Endometrial microvascular endothelial cells (primary cell): ENCODE data around the gene RNF180. TPM values are rescaled to one million over a fixed set of nuclear protein-coding genes. Genes with fewer than 3 reads are reported as not detected.
"Not testable (repeated sequence)": the region's sequence is repeated elsewhere in the genome, so short reads cannot be mapped to it uniquely, and the experiment has no call there.

Source experiments
- in situ Hi-C: cut with HindIII; loops from 2 replicates; pipeline ENCODE4 v1.10.0; 2017; ENCODE audit warnings: low sequenced_read_pairs, low pct_unique_long_range_greater_than_20kb; ENCODE audit errors: inconsistent ontology term
- total RNA-seq: library from RNA; depleted of rRNA; stranded (reverse); fragments of >200 nt; gene quantifications from one replicate; pipeline ENCODE4 v1.2.3, GENCODE V29; 2015; ENCODE audit errors: inconsistent ontology term

Gene RNF180
- total RNA-seq, 1 donor from 2014 or later, result 1.7 TPM

DNA sequence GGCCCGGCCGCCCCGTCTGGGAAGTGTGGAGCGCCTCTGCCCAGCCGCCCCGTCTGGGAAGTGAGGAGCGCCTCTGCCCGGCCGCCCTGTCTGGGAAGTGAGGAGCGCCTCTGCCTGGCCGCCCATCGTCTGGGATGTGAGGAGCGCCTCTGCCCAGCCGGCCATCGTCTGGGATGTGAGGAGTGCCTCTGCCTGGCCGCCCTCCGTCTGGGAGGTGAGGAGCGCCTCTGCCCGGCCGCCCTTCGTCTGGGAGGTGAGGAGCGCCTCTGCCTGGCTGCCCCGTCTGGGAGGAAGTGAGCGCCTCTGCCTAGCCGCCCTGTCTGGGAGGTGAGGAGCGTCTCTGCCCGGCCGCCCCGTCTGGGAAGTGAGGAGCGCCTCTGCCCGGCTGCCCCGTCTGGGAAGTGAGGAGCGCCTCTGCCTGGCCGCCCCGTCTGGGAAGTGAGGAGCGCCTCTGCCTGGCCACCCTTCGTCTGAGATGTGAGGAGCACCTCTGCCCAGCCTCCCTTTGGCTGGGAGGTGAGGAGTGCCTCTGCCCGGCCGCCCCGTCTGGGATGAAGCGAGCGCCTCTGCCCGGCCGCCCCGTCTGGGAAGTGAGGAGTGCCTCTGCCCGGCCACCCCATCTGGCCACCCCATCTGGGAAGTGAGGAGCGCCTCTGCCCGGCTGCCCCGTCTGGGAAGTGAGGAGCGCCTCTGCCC lies 59.8 kb downstream of the RNF180 start:
- in situ Hi-C loops, result not testable (repeated sequence)

DNA sequence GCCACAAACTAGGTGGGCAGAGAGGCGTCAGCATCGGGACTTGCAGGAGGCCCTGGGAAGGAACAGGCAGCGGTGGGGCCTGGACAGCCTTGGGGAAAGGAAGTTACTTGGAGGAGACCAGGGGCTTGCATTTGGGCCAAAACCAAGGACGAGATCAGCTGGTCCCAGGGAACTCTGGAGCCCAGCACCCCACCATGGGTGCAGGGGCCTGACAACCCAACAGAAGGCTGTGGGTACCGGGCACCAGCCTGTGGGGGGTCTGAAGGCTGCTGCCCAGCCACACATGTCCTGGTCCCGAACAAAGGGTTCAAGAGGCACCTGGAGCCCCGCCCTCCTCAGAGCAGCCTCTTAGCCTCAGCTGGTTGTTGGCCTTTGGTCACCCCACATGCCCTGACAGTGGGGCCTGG lies 61.5 kb downstream of the RNF180 start:
- in situ Hi-C loops, result not testable (repeated sequence)

DNA sequence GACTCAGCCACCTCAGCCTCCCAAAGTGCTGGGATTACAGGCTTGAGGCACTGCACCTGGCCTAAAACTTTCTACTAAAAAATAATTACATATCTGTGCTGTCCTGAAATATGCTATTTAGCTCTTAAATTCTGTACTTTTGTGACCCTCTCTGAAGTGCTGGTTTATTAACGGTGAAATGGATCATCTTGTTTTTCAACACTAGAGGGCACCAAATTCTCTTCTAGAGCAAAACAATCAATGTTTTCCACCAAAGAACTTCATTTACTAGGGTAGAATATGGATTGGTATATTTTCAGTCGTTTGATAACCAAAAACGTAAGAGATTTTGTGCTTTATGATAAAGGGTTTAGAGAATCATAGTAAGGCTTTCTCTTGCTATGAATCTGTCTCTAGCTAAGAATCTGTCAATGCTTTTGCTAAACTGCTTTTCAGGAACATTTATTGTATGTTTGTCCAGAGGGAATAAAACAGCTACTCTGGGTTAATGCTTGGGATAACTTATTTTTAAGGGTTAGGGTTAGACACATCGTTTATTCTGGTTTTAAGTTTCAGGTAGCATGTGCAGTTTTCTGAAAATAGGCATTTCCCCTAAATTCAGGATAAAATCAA lies 63.6 kb downstream of the RNF180 start:
- in situ Hi-C loops, result no loop called here

GRCh38 chr5:64260756-64261155 lies 95.1 kb downstream of the RNF180 start:
- in situ Hi-C loops, result no loop called here

- in situ Hi-C loops, result no loop called here
These were observed 103.5 kb downstream of the RNF180 start for GRCh38 chr5:64269164-64269563.

GRCh38 chr5:64273276-64273675 lies 107.6 kb downstream of the RNF180 start:
- in situ Hi-C loops, result no loop called here

DNA sequence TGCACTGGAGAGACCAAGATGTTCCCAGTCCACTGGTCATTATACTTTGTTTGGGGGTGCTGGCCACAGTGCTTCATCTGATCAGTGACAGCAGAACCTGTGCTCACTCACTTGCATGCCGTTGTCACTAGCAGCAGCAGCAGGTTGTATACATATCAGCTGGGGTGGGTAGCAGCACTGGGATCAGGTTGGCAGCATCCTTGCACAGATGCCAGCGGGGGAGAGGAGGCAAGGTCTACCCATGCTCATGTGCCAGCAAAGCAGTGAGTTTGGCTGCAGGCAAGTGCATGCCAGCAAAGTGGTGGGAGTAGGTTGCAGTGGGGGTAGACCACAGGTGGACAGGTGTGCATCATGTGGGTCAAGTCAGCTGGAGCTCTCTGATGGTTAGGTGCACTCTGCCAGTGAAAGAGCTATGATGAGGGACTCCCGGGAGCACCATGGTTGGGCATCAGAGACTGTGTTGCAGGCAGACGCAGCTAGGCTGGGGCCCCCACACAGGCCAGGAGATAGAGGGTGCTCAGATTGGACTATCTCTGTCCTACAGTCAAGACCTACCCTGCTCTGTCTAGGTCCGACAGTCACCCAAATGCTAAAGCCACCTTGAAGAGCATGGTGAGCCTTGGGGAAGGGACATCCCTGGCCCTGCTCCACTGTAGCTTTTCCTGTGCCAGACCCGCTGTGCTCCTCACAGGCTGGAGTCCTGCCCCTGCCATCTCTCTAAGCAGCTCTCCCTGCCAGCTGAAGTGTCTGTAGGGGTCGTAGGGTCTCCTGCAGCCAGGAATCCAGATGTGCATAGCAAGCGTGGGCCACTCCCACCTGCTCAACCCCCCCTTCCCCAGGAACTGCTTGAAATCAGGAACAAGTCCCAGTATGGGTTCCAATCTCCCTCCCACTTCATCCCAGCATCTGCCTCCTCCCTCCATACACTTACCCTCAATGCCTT lies 119.8 kb downstream of the RNF180 start:
- in situ Hi-C loops, result no loop called here

DNA sequence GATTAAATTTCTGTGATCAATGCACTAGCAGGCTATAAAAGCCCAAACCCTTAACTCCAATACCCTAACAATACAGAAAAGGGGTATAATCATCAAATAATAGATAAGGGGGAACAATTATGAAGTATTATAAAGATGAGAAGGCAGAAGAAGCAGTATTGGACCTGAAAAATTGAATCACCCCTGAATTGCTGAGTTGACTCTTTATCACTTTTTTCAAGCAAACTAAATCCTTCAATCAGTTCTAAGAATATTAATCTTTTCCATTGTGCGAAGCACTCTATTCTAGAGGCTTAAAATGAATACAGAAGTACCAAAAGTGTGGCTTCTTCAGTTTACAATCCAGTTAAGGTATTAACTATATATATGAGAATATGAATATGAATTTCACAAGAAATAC lies 120.7 kb downstream of the RNF180 start:
- in situ Hi-C loops, result no loop called here

DNA sequence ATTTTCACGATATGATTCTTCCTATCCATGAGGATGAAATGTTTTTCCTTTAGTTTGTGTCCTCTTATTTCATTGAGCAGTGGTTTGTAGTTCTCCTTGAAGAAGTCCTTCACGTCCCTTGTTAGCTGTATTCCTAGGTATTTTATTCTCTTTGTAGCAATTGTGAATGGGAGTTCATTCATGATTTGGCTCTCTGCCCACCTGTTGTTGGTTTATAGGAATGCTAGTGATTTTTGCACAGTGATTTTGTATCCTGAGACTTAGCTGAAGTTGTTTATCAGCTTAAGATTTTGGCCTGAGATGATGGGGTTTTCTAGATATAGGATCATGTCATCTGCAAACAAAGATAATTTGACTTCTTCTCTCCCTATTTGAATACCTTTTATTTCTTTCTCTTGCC lies 122.9 kb downstream of the RNF180 start:
- in situ Hi-C loops, result not testable (repeated sequence)

- in situ Hi-C loops, result no loop called here
These were observed 127.1 kb downstream of the RNF180 start for GRCh38 chr5:64292611-64293215.

DNA sequence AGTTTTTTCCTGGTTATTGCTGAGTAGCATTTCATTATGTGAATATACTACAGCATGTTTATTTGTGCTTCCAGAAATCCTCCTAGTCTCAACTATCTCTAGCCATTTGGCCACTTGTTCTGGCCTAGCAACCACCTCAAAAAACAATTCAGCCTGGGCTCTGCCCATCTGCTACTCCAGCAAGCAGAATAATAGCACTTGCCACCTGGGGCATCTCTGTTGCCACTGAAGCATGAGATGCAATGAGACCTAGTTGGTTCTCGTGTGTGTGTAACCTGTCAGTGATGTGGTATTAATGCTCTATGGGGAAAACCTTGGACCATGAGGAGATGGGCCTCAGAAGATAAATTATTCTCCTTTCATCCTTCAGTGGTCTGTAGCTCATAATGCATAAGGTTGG lies 129.5 kb downstream of the RNF180 start:
- in situ Hi-C loops, result no loop called here

DNA sequence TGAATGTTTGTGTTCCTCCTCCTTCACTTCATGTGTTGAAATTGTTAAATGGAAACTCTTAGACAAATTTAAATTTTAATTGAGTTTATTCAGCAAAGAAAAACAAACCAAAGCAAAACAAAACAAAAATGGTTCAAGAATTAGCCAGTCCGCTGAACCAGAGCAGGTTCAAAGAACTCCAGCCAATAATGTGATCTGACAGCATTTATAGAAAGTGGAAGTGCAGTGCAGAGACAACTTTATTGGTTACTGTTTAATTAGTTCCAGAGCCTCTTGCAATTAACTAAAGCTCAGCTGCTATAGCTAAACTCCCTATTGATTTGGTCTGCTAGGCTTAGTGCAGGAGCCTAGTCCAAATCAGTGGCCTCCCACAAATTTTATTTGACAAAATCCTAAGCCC lies 132.9 kb downstream of the RNF180 start:
- in situ Hi-C loops, result no loop called here

DNA sequence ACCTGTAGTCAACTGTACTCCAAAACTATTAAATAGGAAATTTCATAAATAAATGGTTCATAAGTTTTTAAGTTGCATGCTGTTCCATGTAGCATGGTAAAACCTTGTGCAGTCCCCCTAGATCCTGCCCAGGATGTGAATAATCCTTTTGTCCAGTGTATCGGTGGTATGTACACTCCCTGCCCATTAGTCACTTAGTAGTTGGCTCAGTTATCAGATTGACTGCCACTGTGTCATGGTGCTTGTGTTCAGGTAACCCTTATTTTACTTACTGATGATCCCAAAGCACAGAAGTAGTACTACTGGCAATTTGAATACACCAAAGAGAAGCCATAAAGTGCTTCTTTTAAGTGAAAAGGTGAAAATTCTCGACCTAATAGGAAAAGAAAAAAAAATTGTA lies 134.2 kb downstream of the RNF180 start:
- in situ Hi-C loops, result no loop called here

DNA sequence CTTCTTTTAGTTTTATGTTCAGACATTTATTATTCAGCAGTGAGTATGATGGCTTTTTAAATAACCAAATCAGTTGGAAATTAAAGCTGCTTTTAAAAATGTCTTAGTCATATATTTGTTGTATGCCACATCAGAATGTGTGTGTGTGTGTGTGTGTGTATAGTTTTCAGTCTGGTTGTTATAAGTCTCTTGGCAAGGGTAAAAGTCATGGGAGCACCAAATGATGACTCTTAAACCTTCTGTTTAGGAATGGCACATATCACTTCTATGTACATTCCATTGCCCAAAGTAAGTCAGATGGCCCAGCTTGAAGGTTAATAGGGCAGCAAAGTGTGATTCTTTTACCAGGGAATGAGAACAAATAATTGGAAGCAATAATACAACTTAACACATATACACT lies 135.9 kb downstream of the RNF180 start:
- in situ Hi-C loops, result no loop called here

DNA sequence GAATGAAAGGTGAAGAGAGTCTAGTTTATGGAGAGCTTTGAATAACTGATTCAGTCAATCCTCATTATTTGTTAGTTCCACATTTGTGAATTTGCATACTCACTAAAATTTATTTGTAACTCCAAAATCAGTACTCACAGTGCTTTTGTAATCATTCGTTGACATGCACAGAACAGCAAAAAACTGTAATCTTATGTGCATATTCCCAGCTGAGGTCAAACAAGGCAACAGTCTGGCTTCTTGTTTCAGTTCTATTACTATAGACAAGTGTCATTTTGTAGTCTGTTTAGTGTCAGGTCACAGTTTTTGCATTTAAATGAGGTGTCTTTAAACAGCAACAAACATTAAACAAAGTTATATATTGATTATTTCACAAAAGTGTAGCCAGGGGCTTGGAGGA lies 142.5 kb downstream of the RNF180 start:
- in situ Hi-C loops, result no loop called here

DNA sequence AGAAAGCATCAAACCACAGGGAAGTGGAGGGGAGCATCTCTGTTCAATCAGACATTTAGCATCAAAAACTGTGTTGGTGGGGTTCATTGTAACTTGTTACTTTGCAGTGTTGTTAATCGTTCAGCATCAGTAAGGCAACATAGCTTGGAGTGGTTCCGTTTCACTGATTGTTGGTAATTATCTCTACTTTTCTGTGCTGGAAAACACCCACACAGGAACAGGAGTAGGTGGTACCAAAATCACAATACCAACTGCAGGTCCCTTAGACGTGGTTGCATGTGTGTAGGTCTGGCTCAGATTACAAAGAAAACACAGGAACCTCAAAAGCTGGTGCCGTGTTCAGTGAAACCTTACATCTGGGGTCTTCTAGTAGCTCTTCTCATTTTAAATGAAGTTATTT lies 146.8 kb downstream of the RNF180 start:
- in situ Hi-C loops, result no loop called here

DNA sequence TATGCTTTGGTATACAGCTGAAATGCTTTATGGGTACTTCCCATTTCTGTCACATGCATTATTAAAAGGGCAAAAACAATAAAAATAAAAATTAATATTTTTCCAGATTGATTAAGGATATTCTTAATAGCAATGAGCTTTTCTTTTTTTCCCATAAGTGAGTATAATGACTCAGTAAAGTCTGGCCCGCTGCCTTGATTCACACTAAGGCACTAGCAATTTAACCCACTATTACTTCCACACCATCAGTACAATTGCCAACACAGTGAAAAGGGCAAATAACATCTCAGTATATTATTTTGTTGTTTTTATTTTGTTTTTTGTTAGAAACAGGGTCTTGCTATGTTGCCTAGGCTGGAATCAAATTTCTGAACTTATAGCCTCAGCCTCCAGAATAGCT lies 150.1 kb downstream of the RNF180 start:
- in situ Hi-C loops, result no loop called here

- in situ Hi-C loops, result no loop called here
These were observed 152.5 kb downstream of the RNF180 start for GRCh38 chr5:64318175-64318574.

DNA sequence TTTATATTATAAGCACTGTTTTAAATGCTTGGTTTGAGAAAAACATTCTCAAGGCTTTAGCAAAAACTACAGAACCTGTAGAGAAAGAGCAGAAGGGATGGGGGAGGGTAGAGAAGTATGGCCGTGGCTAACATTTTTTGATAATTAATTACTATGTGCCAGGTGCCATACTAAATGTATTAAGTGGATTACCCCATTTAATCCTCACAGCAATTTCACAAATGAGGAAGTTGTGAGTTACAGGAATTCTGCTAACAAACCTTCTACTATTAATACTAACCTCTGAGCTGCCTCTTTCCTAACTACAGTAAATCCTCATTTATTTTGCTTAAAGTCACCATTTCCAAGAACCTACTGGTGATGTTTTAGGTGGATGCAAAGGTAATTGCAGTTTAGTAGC lies 157.9 kb downstream of the RNF180 start:
- in situ Hi-C loops, result no loop called here
